UCSD-AML1 (cell line): ENCODE data around the gene CCSER1.
"Not testable (repeated sequence)": the region's sequence is repeated elsewhere in the genome, so short reads cannot be mapped to it uniquely, and the experiment has no call there.

Experiments used
- DNase-seq: peaks from one replicate; lab custom pipeline; 2025; ENCODE audit not compliant: unreplicated experiment; lab: John Stamatoyannopoulos, UW

The CCSER1 gene

DNA sequence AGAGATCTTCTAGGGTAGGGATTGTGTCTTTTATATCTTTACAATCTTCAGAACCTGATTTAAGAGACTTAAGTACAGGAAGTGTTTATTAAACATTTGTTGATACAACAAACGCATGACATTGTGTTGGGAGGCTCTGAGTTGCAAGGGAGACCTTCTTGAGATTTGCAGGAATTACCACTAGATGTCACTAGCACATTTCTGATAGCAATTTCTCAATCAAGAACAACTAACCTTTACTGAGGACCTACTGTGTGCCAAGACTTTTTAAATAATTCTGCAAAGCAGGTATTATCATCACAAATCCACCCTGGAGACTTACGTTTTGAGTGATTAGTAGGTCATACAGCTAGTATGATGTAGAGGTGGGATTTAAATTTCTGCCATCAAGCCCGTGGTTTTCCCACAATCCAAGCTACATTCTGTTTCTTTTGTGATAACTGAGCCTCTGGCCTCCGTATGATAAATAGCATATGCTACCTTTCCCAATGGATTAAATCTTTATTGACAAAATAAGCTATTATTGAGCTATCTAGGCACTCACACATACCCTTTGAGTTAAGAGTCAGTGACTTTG lies 986.0 kb downstream of the CCSER1 start:
- DNase-seq: no peak

DNA sequence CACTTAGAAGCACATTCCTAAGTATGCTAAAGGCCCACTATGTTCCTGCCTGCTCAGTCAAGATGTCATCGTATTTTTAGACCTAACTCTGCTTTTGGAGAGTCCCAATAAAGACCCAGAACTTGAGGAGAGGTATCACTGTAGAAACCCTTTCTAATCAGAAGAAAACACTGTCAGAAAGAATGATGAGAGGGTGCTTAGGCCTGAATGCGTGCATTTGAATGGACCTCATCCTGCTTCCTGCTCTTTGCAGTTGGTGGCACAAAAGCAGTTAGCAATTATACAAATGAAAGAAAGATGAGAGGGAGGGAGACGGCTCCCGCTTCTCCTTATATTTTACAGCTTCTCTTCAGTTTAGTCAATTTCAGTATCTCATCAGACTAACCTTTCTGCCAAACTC lies 987.2 kb downstream of the CCSER1 start:
- DNase-seq: no peak

DNA sequence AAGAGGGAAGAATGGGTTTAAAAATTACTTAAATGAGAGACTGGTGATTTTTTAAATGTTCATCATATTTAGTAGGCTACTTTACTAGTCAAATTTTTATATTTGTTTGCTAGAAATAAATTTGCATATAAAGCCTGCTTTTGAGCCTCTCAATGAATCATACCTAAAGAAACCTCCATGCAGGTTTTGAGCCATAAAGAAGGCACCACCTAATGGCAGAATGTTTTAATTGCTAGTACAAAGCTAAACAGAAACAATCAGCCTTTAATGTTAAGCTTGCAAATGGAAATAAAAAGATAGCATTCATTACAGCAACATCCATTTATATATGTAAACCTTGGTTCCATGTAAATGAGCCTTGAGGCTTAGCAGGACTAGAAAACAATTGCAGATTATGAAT lies 989.7 kb downstream of the CCSER1 start:
- no peak for DNase-seq

DNA sequence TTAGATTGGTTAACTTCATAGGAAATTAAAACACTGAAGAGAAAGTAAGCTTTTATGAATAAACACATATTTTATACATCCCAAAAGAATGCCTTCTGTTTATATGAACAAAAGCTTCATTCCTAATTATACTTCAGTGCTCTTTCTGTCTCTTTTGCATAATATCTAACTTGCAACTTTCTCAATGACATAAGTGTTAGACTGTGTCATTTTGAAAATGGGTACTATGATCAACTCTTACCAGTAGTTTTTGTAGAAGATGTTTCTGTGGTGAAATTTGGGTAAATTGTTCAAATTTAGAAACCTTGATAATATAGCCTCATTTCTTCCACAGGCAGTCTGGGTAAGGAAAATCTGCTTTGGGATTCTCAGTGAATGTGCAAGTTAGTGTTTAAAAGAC lies 991.4 kb downstream of the CCSER1 start:
- DNase-seq: no peak

DNA sequence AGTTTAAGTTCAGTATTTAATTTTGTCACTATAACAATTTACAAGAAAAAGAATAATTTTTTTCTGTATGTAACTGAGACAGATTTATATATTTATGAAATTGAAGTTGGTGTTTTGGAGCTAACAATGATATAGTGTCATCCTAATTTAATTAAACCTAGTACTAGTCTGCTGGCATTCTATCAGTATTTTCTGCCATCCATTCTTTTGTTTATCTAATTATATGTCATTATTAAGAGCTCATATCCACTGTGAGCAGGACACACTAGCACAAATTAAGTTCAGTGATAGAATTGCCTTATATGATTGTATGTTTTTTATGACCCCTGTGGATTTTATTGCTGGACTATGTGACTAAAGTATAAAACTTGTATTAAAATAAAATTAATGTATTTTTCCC lies 996.5 kb downstream of the CCSER1 start:
- DNase-seq: no peak

DNA sequence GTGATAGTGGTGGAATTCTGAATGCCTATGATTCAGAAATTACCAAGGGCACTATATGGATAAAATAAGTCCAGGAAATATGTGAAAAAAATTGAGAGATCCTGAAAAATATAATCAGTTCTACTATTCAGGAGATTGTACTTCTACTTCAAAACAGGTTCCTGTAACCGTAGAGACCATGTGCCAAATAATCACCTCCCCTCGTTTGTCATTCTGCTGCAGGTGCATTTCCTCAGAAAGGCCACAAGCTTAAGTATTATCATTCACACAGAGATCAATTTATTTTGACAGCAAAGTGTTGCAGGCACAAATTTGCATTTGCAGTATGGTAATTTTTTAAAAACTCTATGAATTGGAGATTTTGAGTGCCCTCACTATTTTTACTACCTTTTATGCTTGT lies 1000.0 kb downstream of the CCSER1 start:
- DNase-seq: no peak

DNA sequence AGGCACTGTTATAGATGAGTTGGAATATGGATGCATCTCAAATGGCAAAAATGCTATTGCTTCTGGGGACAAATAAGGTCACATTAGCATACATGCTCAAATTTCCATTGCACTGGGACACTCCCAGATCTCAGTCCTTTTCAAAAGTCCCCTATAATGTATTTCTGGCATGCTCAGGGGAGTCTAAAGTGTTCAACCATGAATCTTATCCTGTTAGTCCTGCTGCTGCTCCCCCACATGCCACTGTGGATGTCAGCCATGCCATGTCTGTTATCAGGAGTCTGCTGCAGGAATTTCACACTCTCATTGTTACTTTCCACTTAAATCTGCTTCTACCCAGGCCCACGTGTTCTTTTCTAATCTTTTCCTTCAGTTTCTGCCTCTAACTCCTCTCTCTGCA lies 1000.6 kb downstream of the CCSER1 start:
- no peak for DNase-seq

DNA sequence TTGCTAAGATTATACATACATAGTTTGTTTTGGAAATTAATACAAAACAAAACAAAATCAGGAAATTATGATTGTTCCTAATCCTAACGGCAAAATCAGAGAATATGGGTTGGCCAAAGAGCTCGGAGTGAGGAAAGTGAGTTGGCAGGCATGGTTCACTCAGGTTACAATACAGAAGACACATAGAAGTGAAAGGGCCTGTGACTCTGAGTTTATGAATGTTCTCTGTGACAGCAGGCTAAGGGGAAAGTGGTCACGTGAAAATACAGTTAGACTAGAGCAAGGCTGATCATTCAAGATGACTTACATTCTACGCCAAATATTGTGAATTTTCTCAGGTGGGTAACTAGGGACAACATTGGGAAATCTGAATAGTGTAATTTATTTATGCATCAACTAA lies 1001.3 kb downstream of the CCSER1 start:
- no peak for DNase-seq

DNA sequence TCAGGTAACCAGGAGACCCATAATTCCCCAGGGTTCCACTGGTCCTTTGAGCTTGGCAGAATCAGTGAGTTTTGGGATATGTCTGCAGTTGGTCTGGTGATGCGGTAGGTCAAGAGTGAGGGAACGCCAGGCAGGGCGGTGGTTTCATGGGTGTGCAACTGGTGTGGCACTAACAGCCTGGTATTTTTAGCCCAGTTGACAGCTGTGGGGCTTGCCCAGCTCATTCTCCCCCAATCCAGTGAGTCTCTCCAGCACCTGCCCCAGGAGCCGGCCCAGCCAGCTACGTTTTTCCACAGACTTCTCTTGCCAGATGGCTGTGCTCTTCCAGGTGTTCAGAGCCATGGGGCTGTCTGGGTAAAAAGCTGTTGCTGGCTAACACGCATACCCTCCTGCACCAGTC lies 1019.9 kb downstream of the CCSER1 start:
- DNase-seq: no peak

DNA sequence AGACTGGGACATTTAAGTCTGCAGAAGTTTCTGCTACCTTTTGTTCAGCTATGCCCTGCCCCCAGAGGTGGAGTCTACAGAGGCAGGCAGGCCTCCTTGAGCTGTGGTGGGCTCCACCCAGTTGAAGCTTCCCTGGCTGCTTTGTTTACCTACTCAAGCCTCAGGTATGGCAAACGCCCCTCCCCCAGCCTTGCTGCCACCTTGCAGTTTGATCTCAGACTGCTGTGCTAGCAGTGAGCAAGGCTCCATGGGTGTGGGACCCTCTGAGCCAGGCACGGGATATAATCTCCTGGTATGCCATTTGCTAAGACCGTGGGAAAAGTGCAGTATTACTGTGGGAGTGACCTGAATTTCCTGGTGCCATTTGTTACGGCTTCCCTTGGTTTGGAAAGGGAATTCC lies 1026.8 kb downstream of the CCSER1 start:
- not testable (repeated sequence) for DNase-seq

DNA sequence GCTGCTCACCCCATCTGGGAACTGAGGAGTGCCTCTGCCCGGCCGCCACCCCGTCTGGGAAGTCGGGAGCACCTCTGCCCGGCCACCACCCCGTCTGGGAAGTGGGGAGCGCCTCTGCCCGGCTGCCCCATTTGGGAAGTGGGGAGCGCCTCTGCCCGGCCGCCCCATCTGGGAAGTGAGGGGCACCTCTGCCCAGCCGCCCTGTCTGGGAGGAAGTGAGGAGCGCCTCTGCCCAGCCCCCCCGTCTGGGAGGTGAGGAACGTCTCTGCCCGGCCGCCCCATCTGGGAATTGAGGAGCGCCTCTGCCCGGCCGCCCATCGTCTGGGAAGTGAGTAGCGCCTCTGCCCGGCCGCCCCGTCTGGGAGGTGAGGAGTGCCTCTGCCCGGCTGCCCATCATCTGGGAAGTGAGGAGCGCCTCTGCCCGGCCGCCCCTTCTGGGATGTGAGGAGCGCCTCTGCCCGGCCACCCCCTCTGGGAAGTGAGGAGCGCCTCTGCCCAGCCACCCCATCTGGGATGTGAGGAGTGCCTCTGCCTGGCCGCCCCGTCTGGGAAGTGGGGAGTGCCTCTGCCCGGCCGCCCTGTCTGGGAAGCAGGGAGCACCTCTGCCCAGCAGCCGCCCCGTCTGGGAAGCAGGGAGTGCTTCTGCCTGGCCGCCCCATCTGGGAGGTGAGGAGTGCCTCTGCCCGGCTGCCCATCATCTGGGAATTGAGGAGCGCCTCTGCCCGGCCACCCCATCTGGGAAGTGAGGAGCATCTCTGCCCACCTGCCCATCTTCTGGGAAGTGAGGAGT lies 1040.9 kb downstream of the CCSER1 start:
- DNase-seq: not testable (repeated sequence)

DNA sequence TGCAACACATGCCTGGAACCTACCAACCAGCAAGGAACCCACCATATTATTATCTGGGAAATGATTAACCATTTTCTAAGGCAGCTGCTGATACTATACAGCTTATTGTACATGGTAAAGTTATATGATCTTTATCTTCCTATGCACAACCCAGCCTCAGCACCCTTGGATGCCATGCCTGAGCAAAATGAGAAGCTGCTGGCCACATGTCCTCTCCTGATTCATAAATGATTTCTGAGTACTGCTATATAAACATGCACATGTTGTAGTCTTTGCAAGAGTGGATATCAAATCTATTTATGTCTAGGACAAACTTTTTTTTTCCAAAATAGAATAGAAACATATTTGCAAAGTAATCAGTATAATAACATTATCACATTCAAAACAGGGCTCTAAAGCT lies 1043.6 kb downstream of the CCSER1 start:
- no peak for DNase-seq

DNA sequence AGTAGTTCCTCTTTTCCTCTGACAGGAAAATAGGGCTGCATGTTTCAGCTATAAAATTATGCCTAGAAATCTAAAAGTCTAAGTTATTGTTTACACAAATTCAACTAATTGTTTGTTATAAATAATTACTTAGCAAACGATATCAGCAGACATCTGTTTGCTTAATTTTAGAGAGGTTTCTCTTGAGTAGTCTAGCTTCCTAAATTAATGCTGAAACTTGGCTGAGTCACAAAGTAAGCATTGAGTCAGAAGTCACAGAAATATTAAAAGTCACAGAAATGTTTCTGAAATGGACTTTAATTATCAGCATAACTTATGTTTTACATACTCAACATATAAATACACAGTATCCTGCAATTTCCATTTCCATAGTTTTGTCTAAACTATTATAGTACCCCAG lies 1044.0 kb downstream of the CCSER1 start:
- DNase-seq: no peak

DNA sequence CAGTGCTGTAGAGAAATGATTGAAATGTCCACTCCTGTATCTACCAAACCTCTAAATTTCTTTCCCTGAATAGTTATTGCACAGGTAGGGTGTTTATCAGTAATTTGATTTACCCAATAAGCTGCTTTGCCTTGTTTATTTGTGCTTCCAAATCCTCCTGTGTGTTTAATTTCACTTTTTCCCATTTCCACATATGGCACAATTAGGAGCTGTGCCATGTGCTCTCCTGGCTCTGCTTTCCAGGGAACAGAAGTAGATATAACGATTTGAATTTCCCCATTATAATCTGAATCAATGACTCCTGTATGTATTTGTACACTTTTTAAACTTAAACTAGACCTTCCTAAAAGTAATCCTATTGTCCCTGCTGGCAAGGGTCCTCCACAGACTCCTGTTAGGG lies 1057.9 kb downstream of the CCSER1 start:
- not testable (repeated sequence) for DNase-seq

DNA sequence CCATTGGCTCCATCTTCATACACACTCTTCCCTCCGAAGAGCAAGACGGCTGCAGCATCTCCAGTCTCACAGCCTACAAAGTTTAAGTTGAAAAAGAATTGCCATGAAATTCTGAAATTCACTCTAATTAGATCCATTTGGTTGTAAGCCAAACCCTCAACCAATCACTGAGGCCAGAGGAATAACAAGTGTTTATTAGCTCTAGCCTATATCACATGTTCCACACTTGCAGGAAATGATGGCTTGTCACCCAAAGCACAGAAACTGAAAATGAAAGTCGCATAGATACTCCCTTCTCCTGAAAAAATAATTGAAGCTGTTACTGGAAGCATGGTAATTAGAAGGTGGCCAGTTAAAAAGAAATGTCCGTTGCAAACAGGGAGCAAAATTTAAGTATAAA lies 1071.8 kb downstream of the CCSER1 start:
- no peak for DNase-seq

DNA sequence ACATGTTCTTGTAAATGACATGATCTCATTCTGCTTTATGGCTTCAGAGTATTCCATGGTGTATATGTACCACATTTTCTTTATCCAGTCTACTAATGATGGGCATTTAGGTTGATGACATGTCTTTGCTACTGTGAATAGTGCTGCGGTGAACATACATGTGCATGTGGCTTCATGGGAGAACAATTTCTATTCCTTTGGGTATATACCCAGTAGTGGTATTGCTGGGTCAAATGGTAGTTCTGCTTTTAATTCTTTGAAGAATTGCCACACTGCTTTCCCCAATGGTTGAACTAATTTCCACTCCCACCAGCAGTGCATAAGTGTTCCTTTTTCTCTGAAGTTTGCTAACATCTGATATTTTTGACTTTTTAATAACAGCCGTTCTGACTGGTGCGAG lies 1080.3 kb downstream of the CCSER1 start:
- DNase-seq: no peak

DNA sequence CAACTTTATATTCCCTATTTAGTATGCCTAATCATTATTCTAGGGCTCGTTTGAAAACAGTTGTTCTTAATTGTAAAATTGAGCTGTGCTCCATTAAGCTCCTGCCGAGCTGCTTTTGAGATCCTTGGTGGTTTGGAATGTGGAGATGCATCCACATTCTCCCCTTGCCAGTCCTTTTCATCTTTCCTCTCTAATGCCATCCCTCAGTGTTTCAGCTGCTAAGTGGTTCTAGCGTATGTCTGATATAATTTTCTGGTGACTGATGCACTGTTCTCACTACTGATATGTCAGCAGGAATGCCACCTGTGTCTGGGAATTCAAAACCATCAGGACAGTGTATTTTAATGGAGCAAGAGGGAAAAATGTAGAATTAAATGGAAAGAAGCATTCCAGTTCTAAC lies 1085.0 kb downstream of the CCSER1 start:
- no peak for DNase-seq

DNA sequence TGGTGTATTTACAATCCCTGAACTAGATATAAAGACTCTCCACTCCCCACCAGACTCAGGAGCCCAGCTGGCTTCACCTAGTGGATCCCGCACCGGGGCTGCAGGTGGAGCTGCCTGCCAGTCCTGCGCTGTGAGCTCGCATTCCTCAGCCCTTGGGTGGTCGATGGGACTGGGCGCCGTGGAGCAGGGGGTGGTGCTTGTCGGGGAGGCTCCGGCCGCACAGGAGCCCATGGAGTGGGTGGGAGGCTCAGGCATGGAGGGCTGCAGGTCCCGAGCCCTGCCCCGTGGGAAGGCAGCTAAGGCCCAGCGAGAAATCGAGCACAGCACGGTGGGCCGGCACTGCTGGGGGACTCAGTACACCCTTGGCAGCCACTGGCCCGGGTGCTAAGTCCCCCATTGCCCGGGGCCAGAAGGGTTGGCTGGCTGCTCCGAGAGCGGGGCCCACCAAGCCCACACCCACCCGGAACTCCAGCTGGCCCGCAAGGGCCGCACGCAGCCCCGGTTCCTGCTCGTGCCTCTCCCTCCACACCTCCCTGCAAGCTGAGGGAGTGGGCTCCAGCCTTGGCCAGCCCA lies 1090.7 kb downstream of the CCSER1 start:
- DNase-seq: not testable (repeated sequence)

DNA sequence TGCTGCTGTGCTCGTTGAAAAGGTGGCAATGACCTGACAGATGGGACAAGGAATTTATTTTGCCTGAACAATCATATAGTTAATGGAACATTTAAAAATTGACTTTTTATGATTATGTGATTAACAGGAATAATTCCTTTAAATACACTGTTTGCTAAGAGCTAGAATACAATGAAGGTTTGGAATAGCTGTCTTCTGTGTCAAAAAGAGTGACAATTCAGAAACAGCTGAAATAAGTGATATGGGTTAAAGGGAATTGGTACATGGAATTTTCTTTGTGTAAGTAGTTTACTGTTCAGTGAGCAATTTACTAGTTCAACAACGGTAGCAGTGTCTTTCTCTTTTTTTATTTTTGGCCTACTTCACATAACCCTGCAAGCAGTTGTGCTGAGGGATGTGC lies 1093.1 kb downstream of the CCSER1 start:
- no peak for DNase-seq

DNA sequence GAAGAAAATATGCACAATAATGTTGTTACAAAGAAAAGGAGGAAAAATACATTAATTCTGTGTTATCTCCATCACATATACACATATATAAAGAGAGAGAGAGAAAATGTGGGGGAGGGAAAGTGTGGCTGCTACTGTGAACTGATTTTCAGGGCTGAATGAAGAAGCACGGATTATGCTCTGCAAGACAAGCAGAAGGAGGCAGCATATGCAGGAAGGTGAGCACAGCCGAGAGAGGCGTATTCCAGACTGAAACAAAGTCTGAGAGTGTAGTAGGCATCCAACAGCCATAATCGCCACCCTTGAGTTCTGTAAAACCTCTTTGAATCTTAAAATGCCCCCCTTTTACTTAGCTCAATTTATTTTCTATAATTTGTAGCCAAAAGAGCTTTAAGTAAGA lies 1094.8 kb downstream of the CCSER1 start:
- DNase-seq: no peak

DNA sequence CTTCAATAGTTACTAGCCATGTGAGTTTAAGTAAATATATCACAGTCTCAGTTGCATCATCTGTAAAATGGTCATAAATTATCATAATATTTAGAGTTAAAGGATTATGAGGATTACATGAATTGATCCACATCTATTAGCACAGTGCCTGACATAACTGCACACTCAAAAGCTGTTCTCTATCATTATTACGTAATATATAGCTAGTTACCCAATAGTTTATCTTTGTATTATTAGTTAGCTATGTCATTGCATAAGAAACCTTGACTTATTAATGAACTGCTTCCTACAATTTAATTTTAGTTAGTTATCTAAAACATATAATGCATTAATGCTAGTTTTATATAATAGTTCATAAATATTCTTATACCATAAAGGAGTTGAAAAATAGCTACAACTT lies 1099.7 kb downstream of the CCSER1 start:
- no peak for DNase-seq

DNA sequence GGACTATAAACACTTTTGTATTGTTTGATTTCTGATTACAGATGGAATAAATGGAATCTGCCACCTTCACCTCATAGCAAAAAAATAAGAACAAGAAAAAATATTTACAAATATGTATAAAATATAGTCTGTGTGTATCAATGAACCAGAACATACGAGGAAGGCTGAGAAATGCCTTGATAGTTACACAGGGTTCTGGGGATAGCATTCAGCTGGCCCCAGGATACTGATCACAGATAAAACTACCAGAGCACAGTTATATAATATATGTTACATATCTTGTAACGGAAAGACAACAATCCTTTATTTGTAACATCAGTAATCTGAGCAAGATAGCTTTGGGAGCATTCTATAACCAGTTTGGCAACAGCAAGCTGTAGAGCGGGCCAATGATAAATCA lies 1101.5 kb downstream of the CCSER1 start:
- no peak for DNase-seq

DNA sequence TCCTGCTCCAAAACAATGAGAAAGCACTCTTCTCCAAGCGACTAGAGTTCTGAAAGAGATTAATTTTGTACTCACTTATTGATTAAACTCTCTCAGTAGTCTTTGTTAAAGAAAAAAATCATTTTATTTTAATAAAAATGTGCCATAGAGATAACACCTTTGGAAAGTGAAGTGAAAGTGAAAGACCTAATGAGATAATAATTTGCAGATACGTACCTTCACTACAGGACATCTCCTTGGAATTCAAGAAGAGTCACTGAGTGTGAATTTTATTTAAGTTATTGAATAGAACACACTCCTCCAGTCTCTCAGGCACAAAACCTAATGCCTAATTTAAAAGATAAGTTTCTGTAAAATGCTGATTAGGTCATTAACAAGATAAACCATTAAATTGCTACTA lies 1106.0 kb downstream of the CCSER1 start:
- DNase-seq: no peak
